ENCODE results near the gene CIITA.

- no peak for TF ChIP-seq EZH2phosphoT487 (IDR thresholded peaks at IDR 0.05; ENCODE audit: insufficient read depth, low read depth)
- TF ChIP-seq EZH2 (IDR thresholded peaks at IDR 0.05; ENCODE audit: insufficient read depth, poor library complexity, severe bottlenecking) = no peak
These were observed 107.5 kb downstream of the CIITA start for GRCh38 chr16:10984509-10984908.

Data from GM23248 (cell line).